Activated naive CD4-positive, alpha-beta T cell treated with anti-CD3 and anti-CD28 coated beads, Interleukin-2, amount 50 U/mL, for 72 hours (primary cell): ENCODE data around the gene CES3. TPM values are rescaled to one million over a fixed set of nuclear protein-coding genes. Genes with fewer than 3 reads are reported as not detected.
"Not testable (repeated sequence)": the region's sequence is repeated elsewhere in the genome, so short reads cannot be mapped to it uniquely, and the experiment has no call there.

Experiments
- ATAC-seq, 2 donors: fragments of 150-1000 bp; cut with Tn5 transposase; 2 replicates each; pipeline ENCODE4 v1.10.0; 2021; ENCODE audit warnings: mild to moderate bottlenecking in 2 of 2, moderate library complexity in 2 of 2
- DNase-seq, 2 donors: peaks; one replicate each; pipeline ENCODE4 v3.0.0; 2021 to 2022; ENCODE audit warnings: low spot score in 2 of 2
- H3K27ac Mint-ChIP-seq, 2 donors: one replicate each; pipeline ENCODE4 v1.8.0; 2022; ENCODE audit warnings: mild to moderate bottlenecking in 2 of 2, mixed read lengths in 2 of 2
- H3K36me3 Mint-ChIP-seq, 2 donors: one replicate each; pipeline ENCODE4 v1.8.0; 2022; ENCODE audit warnings: mixed read lengths in 2 of 2
- H3K9me3 Mint-ChIP-seq, 2 donors: one replicate each; pipeline ENCODE4 v1.8.0; 2022; ENCODE audit warnings: mixed read lengths in 2 of 2
- total RNA-seq, 2 donors: library from RNA; stranded (reverse); gene quantifications; one replicate each; pipeline ENCODE4 v1.2.3, GENCODE V29; 2022

CES3 gene
- total RNA-seq, 2 donors from 2014 or later, result 0.73 to 6.8 TPM

GRCh38 chr16:66973716-66974115 is 12.7 kb downstream of the CES3 start:
- no peaks in the 10 kb centered on the region for H3K9me3 Mint-ChIP-seq
- ATAC-seq, result no peak
- no peaks in the 10 kb centered on the region for H3K36me3 Mint-ChIP-seq
- DNase-seq, result no peak
- H3K27ac Mint-ChIP-seq, result no peak overlapping the region

GRCh38 chr16:66974156-66974931 is 13.3 kb downstream of the CES3 start:
- not testable (repeated sequence) for H3K36me3 Mint-ChIP-seq, H3K9me3 Mint-ChIP-seq, ATAC-seq, DNase-seq
- peak overlapping the region in 1 of 2 donors; percentile 4 for H3K27ac Mint-ChIP-seq

DNA sequence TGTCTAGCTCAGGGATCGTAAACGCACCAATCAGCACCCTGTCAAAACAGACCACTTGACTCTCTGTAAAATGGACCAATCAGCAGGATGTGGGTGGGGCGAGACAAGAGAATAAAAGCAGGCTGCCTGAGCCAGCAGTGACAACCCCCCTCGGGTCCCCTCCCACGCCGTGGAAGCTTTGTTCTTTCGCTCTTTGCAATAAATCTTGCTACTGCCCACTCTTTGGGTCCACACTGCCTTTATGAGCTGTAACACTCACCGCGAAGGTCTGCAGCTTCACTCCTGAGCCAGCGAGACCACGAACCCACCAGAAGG is 13.8 kb downstream of the CES3 start:
- not testable (repeated sequence) for H3K36me3 Mint-ChIP-seq, ATAC-seq, H3K9me3 Mint-ChIP-seq
- peak overlapping the region in 1 of 2 donors; percentile 4 for H3K27ac Mint-ChIP-seq
- peak in 1 of 2 donors; percentile 59 for DNase-seq

- no peak for DNase-seq
- ATAC-seq, result no peak
- Mint-ChIP-seq H3K9me3 (no peaks in the 10 kb centered on the region), H3K27ac (peak overlapping the region; percentile 4 to 50), H3K36me3 (no peaks in the 10 kb centered on the region)
These were observed 14.3 kb downstream of the CES3 start for GRCh38 chr16:66975302-66975893.

DNA sequence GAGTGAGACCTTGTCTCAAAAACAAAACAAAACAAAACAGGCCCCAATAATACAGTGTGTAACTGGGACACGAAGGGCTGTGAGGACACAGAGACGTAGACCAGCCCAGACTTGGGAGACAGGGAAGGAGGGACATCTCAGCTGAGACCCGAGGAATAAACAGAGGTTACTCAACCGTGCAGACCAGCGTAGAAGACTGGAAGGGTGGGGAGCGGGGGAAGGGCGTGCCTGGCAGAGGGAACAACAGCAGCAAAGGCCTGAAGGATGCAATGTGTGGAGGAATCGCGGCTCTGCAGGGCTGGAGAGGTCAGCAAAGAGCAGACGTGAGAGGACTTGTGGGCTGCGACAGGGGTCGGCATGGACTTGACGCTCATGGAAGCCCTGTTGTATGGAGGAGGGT is 15.7 kb downstream of the CES3 start:
- Mint-ChIP-seq H3K36me3 (no peaks in the 10 kb centered on the region), H3K27ac (no peak overlapping the region), H3K9me3 (no peaks in the 10 kb centered on the region)
- ATAC-seq, result no peak
- DNase-seq, result no peak

GRCh38 chr16:66977341-66978113 is 16.5 kb downstream of the CES3 start:
- peak; percentile 98 for ATAC-seq
- DNase-seq, result peak; percentile 89 to 95
- Mint-ChIP-seq H3K27ac (peak overlapping the region; percentile 68 to 69), H3K36me3 (no peaks in the 10 kb centered on the region), H3K9me3 (no peaks in the 10 kb centered on the region)

- H3K9me3 Mint-ChIP-seq, result no peaks in the 10 kb centered on the region
- no peak for DNase-seq
- H3K36me3 Mint-ChIP-seq, result no peaks in the 10 kb centered on the region
- no peak for ATAC-seq
- H3K27ac Mint-ChIP-seq, result no peak overlapping the region
These were observed 18.1 kb downstream of the CES3 start for GRCh38 chr16:66979011-66979717.

DNA sequence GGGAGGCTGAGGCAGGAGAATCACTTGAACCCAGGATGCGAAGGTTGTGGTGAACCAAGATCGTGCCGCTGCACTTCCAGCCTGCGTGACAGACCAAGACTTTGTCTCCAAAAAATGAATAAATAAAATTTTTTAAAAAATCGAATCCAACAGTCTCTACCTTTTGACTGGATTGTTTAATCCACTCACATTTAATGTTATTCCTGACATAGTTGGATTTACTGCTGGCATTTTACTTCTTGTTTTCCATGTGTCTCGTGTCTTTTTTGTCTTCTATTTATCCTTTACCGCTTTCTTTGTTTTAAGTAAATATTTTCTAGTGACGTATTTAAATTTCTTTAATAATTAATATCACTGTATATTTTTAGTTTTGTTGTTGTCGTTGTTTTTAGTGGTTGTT is 22.0 kb downstream of the CES3 start:
- Mint-ChIP-seq H3K36me3 (peaks cover 0 to 7% of the 10 kb centered on the region in 2 donors), H3K27ac (peak overlapping the region; percentile 99), H3K9me3 (peaks cover 0 to 4% of the 10 kb centered on the region in 2 donors)
- no peak for DNase-seq
- no peak for ATAC-seq

GRCh38 chr16:66984892-66985311 is 23.8 kb downstream of the CES3 start:
- H3K9me3 Mint-ChIP-seq, result peaks cover 0 to 4% of the 10 kb centered on the region in 2 donors
- peak overlapping the region; percentile 99 for H3K27ac Mint-ChIP-seq
- DNase-seq (peak; percentile 57 to 77), ATAC-seq (peak; percentile 91)
- H3K36me3 Mint-ChIP-seq, result peaks cover 0 to 7% of the 10 kb centered on the region in 2 donors

GRCh38 chr16:66986559-66986958 is 25.5 kb downstream of the CES3 start:
- ATAC-seq, result no peak
- Mint-ChIP-seq H3K9me3 (peaks cover 0 to 4% of the 10 kb centered on the region in 2 donors), H3K27ac (peak overlapping the region; percentile 60 to 99), H3K36me3 (peaks cover 0 to 7% of the 10 kb centered on the region in 2 donors)
- DNase-seq, result no peak

- no peak for DNase-seq
- H3K27ac Mint-ChIP-seq, result peak within 1 kb of the TSS; percentile 27 to 70
- no peak for ATAC-seq
- H3K36me3 Mint-ChIP-seq, result peaks cover 0 to 7% of the 10 kb centered on the region in 2 donors
- peaks cover 0 to 4% of the 10 kb centered on the region in 2 donors for H3K9me3 Mint-ChIP-seq
These were observed 27.2 kb downstream of the CES3 start, which contains the start of gene CES4A for GRCh38 chr16:66988197-66988788. Gene CES4A (plus strand): TSS chr16:66988589. CDS start chr16:66988773, 184 bp downstream.

DNA sequence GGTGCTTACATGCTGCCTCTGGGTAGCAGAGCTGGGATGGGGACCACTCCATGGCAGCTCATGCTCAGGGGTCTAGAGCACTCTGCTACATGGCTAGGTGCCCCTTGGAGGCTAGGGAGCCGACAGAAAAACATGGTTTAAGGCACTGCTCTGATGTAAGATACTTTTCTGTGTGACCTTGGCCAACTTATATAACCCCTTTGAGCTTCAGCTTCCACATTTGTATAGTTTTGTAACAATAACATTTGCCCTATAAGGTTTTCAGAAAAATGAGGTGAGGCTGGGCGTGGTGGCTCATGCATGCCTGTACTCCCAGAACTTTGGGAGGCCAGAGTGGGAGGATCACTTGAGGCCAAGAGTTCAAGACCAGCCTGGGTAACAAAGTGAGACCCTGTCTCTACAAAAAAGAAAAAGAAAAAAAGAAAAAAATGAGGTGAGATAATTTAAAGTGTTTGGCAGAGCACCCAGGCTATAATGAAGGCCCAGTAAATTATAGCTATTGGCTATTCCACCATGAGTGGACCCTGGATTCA is 30.5 kb downstream of the CES3 start:
- Mint-ChIP-seq H3K9me3 (peaks cover 0 to 4% of the 10 kb centered on the region in 2 donors), H3K27ac (peak overlapping the region in 1 of 2 donors; percentile 39), H3K36me3 (peaks cover 0 to 5% of the 10 kb centered on the region in 2 donors)
- DNase-seq (no peak), ATAC-seq (no peak)

GRCh38 chr16:66993558-66993957 is 32.5 kb downstream of the CES3 start:
- not testable (repeated sequence) for H3K27ac Mint-ChIP-seq, DNase-seq, ATAC-seq, H3K9me3 Mint-ChIP-seq, H3K36me3 Mint-ChIP-seq

DNA sequence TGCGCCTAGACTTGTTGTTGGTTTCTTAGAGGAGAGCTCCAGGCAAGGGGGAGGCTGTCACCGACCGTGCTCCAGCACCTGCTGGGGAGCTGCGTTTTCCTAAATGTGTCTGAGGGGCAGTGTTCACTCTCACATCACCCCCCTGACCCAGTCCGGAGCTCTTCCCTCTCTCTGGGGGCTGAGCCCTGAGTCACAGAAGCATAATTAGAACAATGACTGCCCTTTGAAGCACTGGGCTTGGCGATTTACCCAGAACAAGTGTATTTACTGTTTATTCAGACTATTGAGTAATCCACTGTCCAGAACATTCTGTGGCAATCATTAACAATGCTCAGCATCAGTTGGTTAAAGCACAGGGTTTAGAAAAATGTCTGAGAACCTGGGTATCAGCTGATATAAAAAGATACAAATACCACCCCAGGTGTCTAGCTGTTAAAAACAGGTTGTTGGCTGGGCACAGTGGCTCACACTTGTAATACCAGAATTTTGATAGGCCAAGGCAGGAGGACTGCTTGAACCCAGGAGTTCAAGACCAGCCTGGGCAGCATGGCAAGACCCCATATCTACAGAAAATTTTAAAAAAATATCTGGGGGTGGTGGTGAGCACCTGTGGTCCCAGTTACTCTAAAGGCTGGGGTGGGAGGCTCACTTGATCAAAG is 35.4 kb downstream of the CES3 start:
- H3K36me3 Mint-ChIP-seq, result peaks cover 0 to 11% of the 10 kb centered on the region in 2 donors
- no peaks in the 10 kb centered on the region for H3K9me3 Mint-ChIP-seq
- H3K27ac Mint-ChIP-seq, result no peak overlapping the region
- DNase-seq, result no peak
- ATAC-seq, result no peak

GRCh38 chr16:66996983-66997358 is 35.9 kb downstream of the CES3 start:
- Mint-ChIP-seq H3K9me3 (no peaks in the 10 kb centered on the region), H3K36me3 (peaks cover 0 to 11% of the 10 kb centered on the region in 2 donors), H3K27ac (peak overlapping the region in 1 of 2 donors; percentile 30)
- ATAC-seq (no peak), DNase-seq (no peak)
